Coronary artery (tissue), 2 donors: ENCODE results near the gene CCDC127.

ENCODE experiments used
- DNase-seq: peaks from one replicate; pipeline ENCODE4 v3.0.0-alpha.2; 2017; ENCODE audit warnings: low spot score
- H3K27ac ChIP-seq, 2 donors: fragments of 200-600 bp; sonication (generic); one replicate each; pipeline ENCODE4 v1.5.1; 2016 to 2019
- H3K4me3 ChIP-seq: fragments of 200-600 bp; sonication (generic); 2 replicates; pipeline ENCODE4 v1.5.1; 2016; ENCODE audit warnings: mild to moderate bottlenecking, moderate library complexity
- CTCF ChIP-seq: fragments of 200-600 bp; sonication (generic); IDR thresholded peaks from one replicate; pipeline ENCODE4 v1.5.1; 2019; ENCODE audit warnings: antibody characterized with exemption

The CCDC127 gene

GRCh38 chr5:152077-152476, 65.9 kb downstream of the CCDC127 start:
- Histone ChIP-seq H3K4me3 (no peak overlapping the region), H3K27ac (no peak overlapping the region)
- DNase-seq, result no peak
- TF ChIP-seq CTCF, result no peak

GRCh38 chr5:150746-151145, 67.2 kb downstream of the CCDC127 start:
- Histone ChIP-seq H3K27ac (no peak overlapping the region), H3K4me3 (no peak overlapping the region)
- no peak for TF ChIP-seq CTCF
- DNase-seq, result no peak

GRCh38 chr5:149745-150485, 68.0 kb downstream of the CCDC127 start:
- H3K4me3 ChIP-seq, result no peak overlapping the region
- H3K27ac ChIP-seq, result no peak overlapping the region
- no peak for TF ChIP-seq CTCF
- DNase-seq, result no peak

GRCh38 chr5:147751-148150, 70.2 kb downstream of the CCDC127 start:
- no peak overlapping the region for H3K27ac ChIP-seq
- no peak for DNase-seq
- H3K4me3 ChIP-seq, result no peak overlapping the region
- no peak for TF ChIP-seq CTCF
